MM.1S (cell line): ENCODE measurements around the gene LSAMP.

Source experiments
- EZH2 ChIP-seq: fragments of 300-600 bp; sonication (generic); optimal IDR thresholded peaks from 2 replicates; pipeline ENCODE3; 2017; ENCODE audit warnings: low read depth, mild to moderate bottlenecking, antibody characterized with exemption, low read length, mixed read lengths
- EZH2phosphoT487 ChIP-seq: fragments of 300-600 bp; sonication (generic); IDR thresholded peaks from 2 replicates; pipeline ENCODE4 v1.6.1; 2018; ENCODE audit warnings: antibody characterized with exemption, low read length
- TF ChIP-seq, protein P1 (sequence below): fragments of 300-600 bp; sonication (generic); IDR thresholded peaks from 2 replicates; pipeline ENCODE4 v1.5.1; 2016; ENCODE audit warnings: antibody characterized with exemption, low read length, mixed read lengths

DNA sequence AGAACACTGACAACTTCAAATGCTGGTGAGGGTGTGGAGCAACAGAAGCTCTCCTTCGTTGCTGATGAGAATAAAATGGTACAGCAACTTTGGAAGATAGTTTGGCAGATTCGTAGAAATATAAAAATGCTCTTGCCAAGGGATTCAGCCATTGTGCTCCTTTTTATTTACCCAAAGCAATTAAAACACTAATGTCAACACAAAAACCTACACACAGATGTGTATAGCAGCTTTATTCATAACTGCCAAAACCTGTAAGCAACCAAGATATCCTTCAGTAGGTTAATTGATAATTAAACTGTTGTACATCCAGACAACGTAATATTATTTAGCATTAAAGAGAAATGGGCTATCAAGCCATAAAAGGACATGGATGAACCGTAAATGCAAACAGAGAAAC is 37.8 kb upstream of the LSAMP start:
- TF ChIP-seq, protein P1, sequence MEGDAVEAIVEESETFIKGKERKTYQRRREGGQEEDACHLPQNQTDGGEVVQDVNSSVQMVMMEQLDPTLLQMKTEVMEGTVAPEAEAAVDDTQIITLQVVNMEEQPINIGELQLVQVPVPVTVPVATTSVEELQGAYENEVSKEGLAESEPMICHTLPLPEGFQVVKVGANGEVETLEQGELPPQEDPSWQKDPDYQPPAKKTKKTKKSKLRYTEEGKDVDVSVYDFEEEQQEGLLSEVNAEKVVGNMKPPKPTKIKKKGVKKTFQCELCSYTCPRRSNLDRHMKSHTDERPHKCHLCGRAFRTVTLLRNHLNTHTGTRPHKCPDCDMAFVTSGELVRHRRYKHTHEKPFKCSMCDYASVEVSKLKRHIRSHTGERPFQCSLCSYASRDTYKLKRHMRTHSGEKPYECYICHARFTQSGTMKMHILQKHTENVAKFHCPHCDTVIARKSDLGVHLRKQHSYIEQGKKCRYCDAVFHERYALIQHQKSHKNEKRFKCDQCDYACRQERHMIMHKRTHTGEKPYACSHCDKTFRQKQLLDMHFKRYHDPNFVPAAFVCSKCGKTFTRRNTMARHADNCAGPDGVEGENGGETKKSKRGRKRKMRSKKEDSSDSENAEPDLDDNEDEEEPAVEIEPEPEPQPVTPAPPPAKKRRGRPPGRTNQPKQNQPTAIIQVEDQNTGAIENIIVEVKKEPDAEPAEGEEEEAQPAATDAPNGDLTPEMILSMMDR, result no peak
- TF ChIP-seq EZH2 (no peak), EZH2phosphoT487 (no peak)
